ENCODE data around the gene FAM3C. TPM values are rescaled to one million over a fixed set of nuclear protein-coding genes. Genes with fewer than 3 reads are reported as not detected.
A peak's percentile ranks its signal among the peaks of the same experiment; 100 is the strongest.

Gene FAM3C
- total and polyA plus RNA-seq, 2 experiments from 2014 or later = 33.9 to 60.3 TPM

- no peak overlapping the region for H3K27ac ChIP-seq (ENCODE audit: low read depth)
- ATAC-seq = no peak
Observed at GRCh38 chr7:121430558-121430957, 34.5 kb upstream of the FAM3C start.

More at GRCh38 chr7:121430558-121430957, 34.5 kb upstream of the FAM3C start:
- no peaks in the 10 kb centered on the region for H3K27me3 ChIP-seq (ENCODE audit: insufficient read depth)
- H2AFZ ChIP-seq = peak overlapping the region; percentile 44; the same call in 1 of the 2 replicates
- H3K4me1 ChIP-seq (ENCODE audit: insufficient read depth) = no peaks in the 10 kb centered on the region
- H3K4me3 ChIP-seq = no peak overlapping the region
- DNase-seq (ENCODE audit: low spot score) = no peak
- no peaks in the 10 kb centered on the region for H4K20me1 ChIP-seq (replicated peaks; ENCODE audit: insufficient read depth)
- H3K36me3 ChIP-seq (ENCODE audit: insufficient read depth) = no peaks in the 10 kb centered on the region
- H3K4me2 ChIP-seq = no peak overlapping the region
- TF ChIP-seq JUNB (IDR thresholded peaks at IDR 0.05; ENCODE audit: unreplicated experiment) (no peak), CTCF (conservative IDR thresholded peaks at IDR 0.05; ENCODE audit: low read depth in 2 of 2) (no peak), ZNF331 (CRISPR knock-in tag; IDR thresholded peaks at IDR 0.05; ENCODE audit: low read depth) (no peak), EZH2phosphoT487 (IDR thresholded peaks at IDR 0.05; ENCODE audit: unreplicated experiment) (no peak), STAT1 (IDR thresholded peaks at IDR 0.05; ENCODE audit: unreplicated experiment) (no peak), POLR2AphosphoS5 (IDR thresholded peaks at IDR 0.05; ENCODE audit: low read depth) (no peak), CREB1 (CRISPR knock-in tag; IDR thresholded peaks at IDR 0.05; ENCODE audit: low read depth) (no peak), NANOG (IDR thresholded peaks at IDR 0.05; ENCODE audit: borderline replicate concordance) (no peak), ZNF462 (CRISPR knock-in tag; IDR thresholded peaks at IDR 0.05) (no peak), ZNF114 (CRISPR knock-in tag; IDR thresholded peaks at IDR 0.05) (no peak), EZH2 (IDR thresholded peaks at IDR 0.05; ENCODE audit: low read depth, unreplicated experiment) (no peak)
- TF ChIP-seq, protein P1, sequence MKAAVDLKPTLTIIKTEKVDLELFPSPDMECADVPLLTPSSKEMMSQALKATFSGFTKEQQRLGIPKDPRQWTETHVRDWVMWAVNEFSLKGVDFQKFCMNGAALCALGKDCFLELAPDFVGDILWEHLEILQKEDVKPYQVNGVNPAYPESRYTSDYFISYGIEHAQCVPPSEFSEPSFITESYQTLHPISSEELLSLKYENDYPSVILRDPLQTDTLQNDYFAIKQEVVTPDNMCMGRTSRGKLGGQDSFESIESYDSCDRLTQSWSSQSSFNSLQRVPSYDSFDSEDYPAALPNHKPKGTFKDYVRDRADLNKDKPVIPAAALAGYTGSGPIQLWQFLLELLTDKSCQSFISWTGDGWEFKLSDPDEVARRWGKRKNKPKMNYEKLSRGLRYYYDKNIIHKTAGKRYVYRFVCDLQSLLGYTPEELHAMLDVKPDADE (IDR thresholded peaks at IDR 0.05) = no peak
- TF ChIP-seq, protein P2, sequence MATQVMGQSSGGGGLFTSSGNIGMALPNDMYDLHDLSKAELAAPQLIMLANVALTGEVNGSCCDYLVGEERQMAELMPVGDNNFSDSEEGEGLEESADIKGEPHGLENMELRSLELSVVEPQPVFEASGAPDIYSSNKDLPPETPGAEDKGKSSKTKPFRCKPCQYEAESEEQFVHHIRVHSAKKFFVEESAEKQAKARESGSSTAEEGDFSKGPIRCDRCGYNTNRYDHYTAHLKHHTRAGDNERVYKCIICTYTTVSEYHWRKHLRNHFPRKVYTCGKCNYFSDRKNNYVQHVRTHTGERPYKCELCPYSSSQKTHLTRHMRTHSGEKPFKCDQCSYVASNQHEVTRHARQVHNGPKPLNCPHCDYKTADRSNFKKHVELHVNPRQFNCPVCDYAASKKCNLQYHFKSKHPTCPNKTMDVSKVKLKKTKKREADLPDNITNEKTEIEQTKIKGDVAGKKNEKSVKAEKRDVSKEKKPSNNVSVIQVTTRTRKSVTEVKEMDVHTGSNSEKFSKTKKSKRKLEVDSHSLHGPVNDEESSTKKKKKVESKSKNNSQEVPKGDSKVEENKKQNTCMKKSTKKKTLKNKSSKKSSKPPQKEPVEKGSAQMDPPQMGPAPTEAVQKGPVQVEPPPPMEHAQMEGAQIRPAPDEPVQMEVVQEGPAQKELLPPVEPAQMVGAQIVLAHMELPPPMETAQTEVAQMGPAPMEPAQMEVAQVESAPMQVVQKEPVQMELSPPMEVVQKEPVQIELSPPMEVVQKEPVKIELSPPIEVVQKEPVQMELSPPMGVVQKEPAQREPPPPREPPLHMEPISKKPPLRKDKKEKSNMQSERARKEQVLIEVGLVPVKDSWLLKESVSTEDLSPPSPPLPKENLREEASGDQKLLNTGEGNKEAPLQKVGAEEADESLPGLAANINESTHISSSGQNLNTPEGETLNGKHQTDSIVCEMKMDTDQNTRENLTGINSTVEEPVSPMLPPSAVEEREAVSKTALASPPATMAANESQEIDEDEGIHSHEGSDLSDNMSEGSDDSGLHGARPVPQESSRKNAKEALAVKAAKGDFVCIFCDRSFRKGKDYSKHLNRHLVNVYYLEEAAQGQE (IDR thresholded peaks at IDR 0.05; ENCODE audit: unreplicated experiment) = no peak
- Mint-ChIP-seq H3K4me1 (no peaks in the 10 kb centered on the region), H3K27me3 (ENCODE audit: insufficient read depth, low read depth, poor library complexity) (no peaks in the 10 kb centered on the region), H3K4me3 (no peak overlapping the region), H3K9me3 (no peaks in the 10 kb centered on the region), H3K27ac (no peak overlapping the region), H3K36me3 (ENCODE audit: low read depth) (no peaks in the 10 kb centered on the region)
- peaks cover 8% of the 10 kb centered on the region for H3K9me2 ChIP-seq (ENCODE audit: insufficient read depth)
- no peaks in the 10 kb centered on the region for H3F3A ChIP-seq (replicated peaks; ENCODE audit: low read depth)
- no peaks in the 10 kb centered on the region for H3K79me2 ChIP-seq (replicated peaks; ENCODE audit: insufficient read depth)

Measured in GM23338 (cell line).